MCF 10A (cell line): ENCODE measurements around the gene DCBLD2. TPM values are rescaled to one million over a fixed set of nuclear protein-coding genes. Genes with fewer than 3 reads are reported as not detected.
A peak's percentile ranks its signal among the peaks of the same experiment; 100 is the strongest.

ENCODE experiments used
- BruUV-seq: library from RNA; stranded (reverse); fragments of 400-500 nt; replicated peaks from 2 replicates; lab custom pipeline; 2021; lab: Mats Ljungman, UMichigan
- CTCF ChIA-PET: fragments of 300-600 bp; sonication (Branson Sonifier 250); formaldehyde crosslinking; extraction: SDS; loops from one replicate; lab custom pipeline; 2021; ENCODE audit warnings: antibody characterized with exemption, inconsistent platforms; lab: Yijun Ruan, JAX
- POLR2A ChIA-PET: fragments of 300-600, 350-650 bp; sonication (Branson Sonifier 250); formaldehyde crosslinking; extraction: SDS; loops from one replicate; lab custom pipeline; 2020; ENCODE audit warnings: antibody characterized with exemption, inconsistent platforms; lab: Yijun Ruan, JAX
- DNase-seq: peaks from one replicate; pipeline ENCODE4 v3.0.0-alpha.2; 2018; ENCODE audit not compliant: unreplicated experiment
- H3K27ac Mint-ChIP-seq: one replicate; pipeline ENCODE4 v1.8.0; 2022; ENCODE audit warnings: mild to moderate bottlenecking, low read depth, mixed read lengths; ENCODE audit not compliant: unreplicated experiment
- H3K27me3 Mint-ChIP-seq: one replicate; pipeline ENCODE4 v1.8.0; 2022; ENCODE audit warnings: mixed read lengths; ENCODE audit not compliant: insufficient read depth, unreplicated experiment
- H3K36me3 Mint-ChIP-seq: one replicate; pipeline ENCODE4 v1.8.0; 2022; ENCODE audit warnings: mild to moderate bottlenecking, moderate library complexity, mixed read lengths; ENCODE audit not compliant: insufficient read depth, unreplicated experiment
- H3K4me1 Mint-ChIP-seq: one replicate; pipeline ENCODE4 v1.8.0; 2022; ENCODE audit warnings: mixed read lengths; ENCODE audit not compliant: insufficient read depth, unreplicated experiment
- H3K4me3 Mint-ChIP-seq: one replicate; pipeline ENCODE4 v1.8.0; 2022; ENCODE audit warnings: mild to moderate bottlenecking, moderate library complexity, mixed read lengths; ENCODE audit not compliant: unreplicated experiment
- H3K9me3 Mint-ChIP-seq: one replicate; pipeline ENCODE4 v1.8.0; 2022; ENCODE audit warnings: mixed read lengths; ENCODE audit not compliant: unreplicated experiment
- CTCF ChIP-seq: fragments of 200-600 bp; IDR thresholded peaks from one replicate; pipeline ENCODE4 v1.8.0; 2022; ENCODE audit warnings: antibody characterized with exemption, mild to moderate bottlenecking; ENCODE audit not compliant: unreplicated experiment
- intact Hi-C: fragments of 100-400 bp; cut with micrococcal nuclease; formaldehyde crosslinking; loops from 2 replicates; pipeline ENCODE4 v1.14.1; 2022
- total RNA-seq: library from RNA; stranded (reverse); gene quantifications from 2 replicates; pipeline ENCODE4 v1.2.3, GENCODE V29; 2022

The DCBLD2 gene
- total RNA-seq, 1 experiment from 2014 or later = 161 TPM

DNA sequence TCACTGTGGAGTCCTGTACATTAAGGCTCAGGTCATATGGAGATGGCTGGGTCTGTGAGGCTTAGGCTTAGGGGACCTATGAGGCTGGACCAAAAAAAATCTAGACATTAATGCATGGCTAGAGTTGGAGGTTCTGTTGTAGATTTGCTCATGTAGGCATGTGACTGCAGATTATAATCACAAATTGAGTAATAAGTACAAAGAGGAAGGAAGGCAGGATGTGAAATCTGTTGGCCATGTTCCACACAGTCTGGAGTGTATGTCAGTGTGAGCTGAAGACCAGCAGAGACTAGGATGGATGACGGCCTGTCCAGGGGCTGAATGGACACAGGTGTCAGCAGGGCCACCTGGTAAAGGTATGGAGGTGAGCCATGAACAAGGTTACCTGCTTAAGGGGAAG, 138.4 kb downstream of the DCBLD2 start, which contains the start of gene ST3GAL6:
Gene ST3GAL6, plus strand, starts transcription at position 265 of the 400 bp plus-strand sequence. CDS start 5,101 bp downstream, outside the sequence.
- no peak for TF ChIP-seq CTCF
- POLR2A ChIA-PET = no interaction called here
- intact Hi-C loops = no loop called here

GRCh38 chr3:98761643-98762229, 139.8 kb downstream of the DCBLD2 start:
- POLR2A ChIA-PET = no interaction called here

More for the DNA sequence above, 138.4 kb downstream of the DCBLD2 start, which contains the start of gene ST3GAL6:
- H3K27ac Mint-ChIP-seq = no peak within 1 kb of the TSS
- CTCF ChIA-PET = interaction anchor here (1.5 to 2.8 kb wide), 2 partner anchors 12 to 161 kb away, joined by 3 to 10 read pairs; no protein-coding TSS in a partner anchor
- no peaks in the 10 kb centered on the region for H3K9me3 Mint-ChIP-seq
- no peaks in the 10 kb centered on the region for H3K36me3 Mint-ChIP-seq
- H3K4me1 Mint-ChIP-seq = peaks cover 15% of the 10 kb centered on the region
- H3K4me3 Mint-ChIP-seq = no peak within 1 kb of the TSS
- no TSS peak for BruUV-seq
- DNase-seq = peak; percentile 45
- no peaks in the 10 kb centered on the region for H3K27me3 Mint-ChIP-seq

GRCh38 chr3:98759629-98760028, 141.9 kb downstream of the DCBLD2 start:
- Mint-ChIP-seq H3K4me3 (no peak overlapping the region), H3K4me1 (peaks cover 15% of the 10 kb centered on the region), H3K36me3 (no peaks in the 10 kb centered on the region), H3K9me3 (no peaks in the 10 kb centered on the region), H3K27ac (no peak overlapping the region), H3K27me3 (no peaks in the 10 kb centered on the region)
- ChIA-PET CTCF (interaction anchor here (1.6 kb wide), 1 partner anchor 17 kb away, joined by 3 read pairs; no protein-coding TSS in a partner anchor), POLR2A (interaction anchor here (1.4 kb wide), 1 partner anchor 12 kb away, joined by 4 read pairs; no protein-coding TSS in a partner anchor)
- TF ChIP-seq CTCF = no peak
- intact Hi-C loops = no loop called here
- DNase-seq = no peak
- no TSS peak for BruUV-seq

More at GRCh38 chr3:98761643-98762229, 139.8 kb downstream of the DCBLD2 start:
- Mint-ChIP-seq H3K4me1 (peaks cover 15% of the 10 kb centered on the region), H3K36me3 (no peaks in the 10 kb centered on the region), H3K9me3 (no peaks in the 10 kb centered on the region), H3K27me3 (no peaks in the 10 kb centered on the region), H3K4me3 (no peak overlapping the region), H3K27ac (no peak overlapping the region)
- CTCF ChIA-PET = interaction anchor here (1.5 to 2.8 kb wide), 2 partner anchors 13 to 159 kb away, joined by 3 to 10 read pairs; no protein-coding TSS in a partner anchor
- BruUV-seq = no TSS peak
- no peak for TF ChIP-seq CTCF
- intact Hi-C loops = no loop called here
- no peak for DNase-seq

GRCh38 chr3:98755601-98756000, 145.9 kb downstream of the DCBLD2 start:
- Mint-ChIP-seq H3K4me3 (no peak overlapping the region), H3K27me3 (no peaks in the 10 kb centered on the region), H3K4me1 (no peaks in the 10 kb centered on the region), H3K36me3 (no peaks in the 10 kb centered on the region), H3K27ac (no peak overlapping the region), H3K9me3 (no peaks in the 10 kb centered on the region)
- TF ChIP-seq CTCF = no peak
- BruUV-seq = no TSS peak
- POLR2A ChIA-PET = interaction anchor here (0.7 to 0.9 kb wide), 2 partner anchors 8 to 26 kb away, joined by 3 read pairs; no protein-coding TSS in a partner anchor
- intact Hi-C loops = no loop called here
- CTCF ChIA-PET = interaction anchor here (0.7 to 0.8 kb wide), 3 partner anchors 23 to 429 kb away, joined by 3 to 4 read pairs (median 3); no protein-coding TSS in a partner anchor
- DNase-seq = no peak
